Transverse colon (tissue), 4 donors: Measurements from ENCODE around the gene ARHGEF25. TPM values are rescaled to one million over a fixed set of nuclear protein-coding genes. Genes with fewer than 3 reads are reported as not detected.

Experiments used
- DNase-seq: peaks from one replicate; pipeline ENCODE4 v3.0.0-alpha.2; 2019
- H3K27ac ChIP-seq, 4 donors: fragments of 200-600 bp; sonication (generic); 2 replicates each; pipeline ENCODE4 v1.5.1; 2016 to 2018; ENCODE audit warnings: inconsistent platforms in 4 of 4
- H3K27me3 ChIP-seq: fragments of 200-600 bp; sonication (generic); 2 replicates; pipeline ENCODE4 v1.5.1; 2017; ENCODE audit warnings: inconsistent platforms
- H3K36me3 ChIP-seq, 4 donors: fragments of 200-600 bp; sonication (generic); 2 replicates each; pipeline ENCODE4 v1.5.1; 2017 to 2019; ENCODE audit warnings: inconsistent platforms in 4 of 4
- H3K4me1 ChIP-seq, 4 donors: fragments of 200-600 bp; sonication (generic); 2 replicates each; pipeline ENCODE4 v1.5.1; 2017 to 2020; ENCODE audit warnings: inconsistent platforms in 4 of 4
- H3K4me3 ChIP-seq, 4 donors: fragments of 200-600 bp; sonication (generic); 1 replicate in 1 of 4; 2 replicates in 3 of 4; pipeline versions ENCODE4 v1.5.1 to v1.6.1; 2017 to 2019; ENCODE audit warnings: inconsistent platforms in 4 of 4
- H3K9me3 ChIP-seq, 2 donors: fragments of 200-600 bp; sonication (generic); 2 replicates each; pipeline ENCODE4 v1.5.1; 2017 to 2019; ENCODE audit warnings: inconsistent platforms in 2 of 2
- EP300 ChIP-seq: sonication (generic); formaldehyde crosslinking; IDR thresholded peaks from one replicate; pipeline ENCODE4 v1.6.1; 2017; ENCODE audit warnings: antibody characterized with exemption, low read depth
- POLR2A ChIP-seq: fragments of 450-650 bp; IDR thresholded peaks from one replicate; pipeline ENCODE4 v1.6.1; 2016; ENCODE audit warnings: antibody characterized with exemption, mild to moderate bottlenecking, moderate library complexity
- POLR2AphosphoS5 ChIP-seq, 3 donors: sonication (generic); formaldehyde crosslinking; IDR thresholded peaks; one replicate each; pipeline ENCODE4 v1.6.1; 2016; ENCODE audit warnings: antibody characterized with exemption in 3 of 3
- WGBS, 2 donors: methylation state at CpG; one replicate each; pipeline ENCODE4 v1.1.5; 2018; ENCODE audit warnings: low coverage in 1 of 2; 5-methylcytosine and 5-hydroxymethylcytosine counted together
- in situ Hi-C, 4 donors: fragments of 200-750 bp; cut with MboI; loops; one replicate each; pipeline versions ENCODE4 v1.15.0 to v1.15.1; 2017; ENCODE audit warnings: low sequenced_read_pairs in 3 of 4, low pct_ligation_motif_present in 1 of 4, low pct_unique_long_range_greater_than_20kb in 1 of 4
- intact Hi-C: fragments of 100-400 bp; cut with DNase I; formaldehyde crosslinking; loops from one replicate; pipeline ENCODE4 v1.15.1; 2023; ENCODE audit warnings: low total_unique reads
- total RNA-seq, 4 donors: library from RNA; depleted of rRNA; stranded (reverse); fragments of >200 nt; gene quantifications; one replicate each; pipeline ENCODE4 v1.1.0, GENCODE V29; 2016
- TF ChIP-seq, protein P1 (sequence below), 5 experiments: fragments of 200-600 bp in 3 of 5; fragments of 450-650 bp in 2 of 5; sonication (generic) in 3 of 5; IDR thresholded peaks; 1 replicate in 2 of 5; 2 replicates in 3 of 5; pipeline ENCODE4 v1.5.1; 2016 to 2017; ENCODE audit warnings: antibody characterized with exemption in 5 of 5, inconsistent platforms in 3 of 5, mild to moderate bottlenecking in 2 of 5, moderate library complexity in 1 of 5

The ARHGEF25 gene
- total RNA-seq, 4 donors from 2014 or later = 6.6 to 35.9 (median 15.3) TPM

- Histone ChIP-seq H3K9me3 (no peaks in the 10 kb centered on the region), H3K4me3 (peak within 1 kb of the TSS; percentile 54 to 94 (median 58)), H3K36me3 (peaks cover 0 to 23% (median 10%) of the 10 kb centered on the region in 4 donors), H3K4me1 (peaks cover under 1 to 28% (median 12%) of the 10 kb centered on the region in 4 donors), H3K27ac (peak within 1 kb of the TSS; percentile 81 to 95 (median 90)), H3K27me3 (peaks cover 20% of the 10 kb centered on the region)
- TF ChIP-seq, protein P1, sequence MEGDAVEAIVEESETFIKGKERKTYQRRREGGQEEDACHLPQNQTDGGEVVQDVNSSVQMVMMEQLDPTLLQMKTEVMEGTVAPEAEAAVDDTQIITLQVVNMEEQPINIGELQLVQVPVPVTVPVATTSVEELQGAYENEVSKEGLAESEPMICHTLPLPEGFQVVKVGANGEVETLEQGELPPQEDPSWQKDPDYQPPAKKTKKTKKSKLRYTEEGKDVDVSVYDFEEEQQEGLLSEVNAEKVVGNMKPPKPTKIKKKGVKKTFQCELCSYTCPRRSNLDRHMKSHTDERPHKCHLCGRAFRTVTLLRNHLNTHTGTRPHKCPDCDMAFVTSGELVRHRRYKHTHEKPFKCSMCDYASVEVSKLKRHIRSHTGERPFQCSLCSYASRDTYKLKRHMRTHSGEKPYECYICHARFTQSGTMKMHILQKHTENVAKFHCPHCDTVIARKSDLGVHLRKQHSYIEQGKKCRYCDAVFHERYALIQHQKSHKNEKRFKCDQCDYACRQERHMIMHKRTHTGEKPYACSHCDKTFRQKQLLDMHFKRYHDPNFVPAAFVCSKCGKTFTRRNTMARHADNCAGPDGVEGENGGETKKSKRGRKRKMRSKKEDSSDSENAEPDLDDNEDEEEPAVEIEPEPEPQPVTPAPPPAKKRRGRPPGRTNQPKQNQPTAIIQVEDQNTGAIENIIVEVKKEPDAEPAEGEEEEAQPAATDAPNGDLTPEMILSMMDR (IDR thresholded peaks at IDR 0.05) = no peak
- TF ChIP-seq POLR2AphosphoS5 (IDR thresholded peaks at IDR 0.05) = peak in 1 of 3 donors; percentile 30
- no peak for TF ChIP-seq EP300
- no peak for DNase-seq
- in situ Hi-C loops (no loop called here), intact Hi-C loops (no loop called here)
- WGBS, 2 donors = 3 to 9% methylated on average over 13 to 19 of the region's 36 CpGs
These were observed 6.7 kb upstream of the ARHGEF25 start, which contains the start of gene DTX3 for GRCh38 chr12:57604454-57604991. Gene DTX3, plus strand, starts transcription at chr12:57604824. Its CDS starts 1,694 bp downstream, at chr12:57606518.

DNA sequence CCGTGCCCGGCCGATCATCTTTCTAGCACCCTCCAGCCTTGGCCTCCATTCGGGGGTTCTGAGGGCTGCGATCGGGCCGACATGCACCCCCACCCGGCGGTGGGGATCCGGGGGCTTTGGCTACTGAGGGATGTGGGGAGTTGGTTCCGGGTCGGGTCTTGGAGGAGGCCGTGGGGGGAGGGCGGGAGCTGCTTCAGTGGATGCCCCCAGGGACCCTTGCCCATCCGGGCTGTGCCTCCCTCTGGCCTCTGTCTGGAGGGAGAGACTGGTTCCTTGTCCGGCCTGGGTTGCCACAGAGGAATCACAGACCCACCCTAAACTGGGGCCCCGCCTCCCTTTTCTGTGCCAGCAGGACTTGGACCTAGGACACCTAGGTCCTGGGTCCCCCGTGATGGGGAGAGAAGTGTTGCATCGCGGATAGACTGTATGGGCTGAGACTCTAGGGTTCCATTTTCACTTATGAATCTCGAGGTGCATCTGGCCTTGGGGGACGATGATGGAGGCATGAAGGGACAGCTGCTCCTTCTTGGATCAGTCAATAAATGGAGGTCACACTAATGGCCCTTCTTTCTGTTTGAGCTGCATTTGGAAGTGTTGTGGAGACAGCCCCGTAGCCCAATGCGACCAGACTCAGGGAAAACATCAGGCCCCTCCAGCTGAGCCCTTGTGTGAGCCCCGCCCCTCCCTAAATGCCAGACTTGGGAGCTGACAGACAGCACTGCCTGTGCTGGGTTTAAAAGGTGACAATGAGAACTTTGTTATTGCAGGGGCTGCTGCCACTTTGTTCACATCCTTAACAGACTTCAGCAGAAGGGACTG is 6.0 kb upstream of the ARHGEF25 start:
- 24% methylated on average over 10 of the region's 25 CpGs; no CpG with 5 or more reads in 1 of the 2 donors for WGBS, 2 donors
- intact Hi-C loops (no loop called here), in situ Hi-C loops (no loop called here)
- Histone ChIP-seq H3K27ac (peak overlapping the region; percentile 81 to 95 (median 90)), H3K4me1 (peaks cover 3 to 35% (median 15%) of the 10 kb centered on the region in 4 donors), H3K4me3 (peak overlapping the region; percentile 54 to 94 (median 58)), H3K27me3 (peaks cover 26% of the 10 kb centered on the region), H3K9me3 (no peaks in the 10 kb centered on the region), H3K36me3 (peaks cover 0 to 19% (median 9%) of the 10 kb centered on the region in 4 donors)
- DNase-seq = peak; percentile 44
- TF ChIP-seq, protein P1 (IDR thresholded peaks at IDR 0.05) = no peak
- TF ChIP-seq EP300 = no peak
- no peak for TF ChIP-seq POLR2A
- no peak for TF ChIP-seq POLR2AphosphoS5 (IDR thresholded peaks at IDR 0.05)

DNA sequence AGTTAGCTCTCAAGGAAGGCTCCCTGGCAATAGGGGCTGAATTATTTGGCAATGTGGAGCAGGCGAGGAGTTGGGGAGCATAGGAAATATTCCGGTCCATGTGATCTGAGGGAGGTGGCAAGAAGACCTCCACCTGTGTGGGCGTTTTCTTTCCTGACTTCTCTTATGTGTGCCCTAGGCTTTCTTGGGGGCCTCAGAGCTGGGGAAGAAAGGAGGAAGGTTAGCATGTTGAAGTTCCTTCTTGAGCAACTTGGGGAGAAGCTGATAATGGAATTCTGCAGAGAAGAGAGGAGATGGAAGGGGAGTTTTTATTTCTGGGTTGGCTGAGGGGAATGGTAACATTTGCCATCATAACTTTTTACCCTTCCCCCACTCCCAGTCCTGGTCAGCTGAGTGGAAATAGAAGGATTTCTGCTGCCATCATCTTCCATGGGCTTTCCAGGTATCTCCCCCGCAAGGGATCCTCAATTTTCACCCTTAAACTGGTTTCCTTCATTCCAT is 5.4 kb upstream of the ARHGEF25 start:
- H3K27me3 ChIP-seq = peaks cover 33% of the 10 kb centered on the region
- WGBS, 2 donors = 66 to 70% methylated on average over 2 to 4 of the region's 4 CpGs
- peaks cover 0 to 14% (median 6%) of the 10 kb centered on the region in 4 donors for H3K36me3 ChIP-seq
- in situ Hi-C loops = no loop called here
- H3K4me3 ChIP-seq = peak overlapping the region in 2 of 4 donors; percentile 54 to 55
- intact Hi-C loops = no loop called here
- no peaks in the 10 kb centered on the region for H3K9me3 ChIP-seq
- peaks cover 3 to 41% (median 18%) of the 10 kb centered on the region in 4 donors for H3K4me1 ChIP-seq
- no peak for DNase-seq
- peak overlapping the region; percentile 81 to 95 (median 90) for H3K27ac ChIP-seq
- no peak for TF ChIP-seq EP300
- TF ChIP-seq, protein P1 (IDR thresholded peaks at IDR 0.05) = no peak

- H3K4me3 ChIP-seq = no peak overlapping the region
- no peaks in the 10 kb centered on the region for H3K9me3 ChIP-seq
- intact Hi-C loops (no loop called here), in situ Hi-C loops (no loop called here)
- no peak for DNase-seq
- 75 to 90% methylated on average over 2 of the region's 2 CpGs for WGBS, 2 donors
- peak overlapping the region in 3 of 4 donors; percentile 86 to 95 (median 93) for H3K27ac ChIP-seq
- H3K27me3 ChIP-seq = peaks cover 38% of the 10 kb centered on the region
- TF ChIP-seq POLR2A = no peak
- TF ChIP-seq POLR2AphosphoS5 (IDR thresholded peaks at IDR 0.05) = no peak
- TF ChIP-seq, protein P1 (IDR thresholded peaks at IDR 0.05) = no peak
- TF ChIP-seq EP300 = no peak
- peaks cover 3 to 47% (median 22%) of the 10 kb centered on the region in 4 donors for H3K4me1 ChIP-seq
- peaks cover 0 to 8% (median 4%) of the 10 kb centered on the region in 4 donors for H3K36me3 ChIP-seq
These were observed 4.8 kb upstream of the ARHGEF25 start for GRCh38 chr12:57606399-57606798.
